Occipital lobe (tissue), 3 donors: ENCODE measurements around the gene GPR21. TPM values are rescaled to one million over a fixed set of nuclear protein-coding genes. Genes with fewer than 3 reads are reported as not detected.

Experiments used
- DNase-seq: peaks from one replicate; lab custom pipeline; 2025; lab: John Stamatoyannopoulos, UW
- small RNA-seq: library from RNA; depleted of rRNA; stranded (forward); fragments of <200 nt; gene quantifications from one replicate; pipeline ENCODE3, GENCODE V24; 2014
- total RNA-seq: library from RNA; depleted of rRNA; stranded (reverse); fragments of >200 nt; gene quantifications from one replicate; pipeline ENCODE4 v1.2.3, GENCODE V29; 2014

GPR21 gene
- total RNA-seq, 1 donor from 2014 or later = 13.3 TPM

DNA sequence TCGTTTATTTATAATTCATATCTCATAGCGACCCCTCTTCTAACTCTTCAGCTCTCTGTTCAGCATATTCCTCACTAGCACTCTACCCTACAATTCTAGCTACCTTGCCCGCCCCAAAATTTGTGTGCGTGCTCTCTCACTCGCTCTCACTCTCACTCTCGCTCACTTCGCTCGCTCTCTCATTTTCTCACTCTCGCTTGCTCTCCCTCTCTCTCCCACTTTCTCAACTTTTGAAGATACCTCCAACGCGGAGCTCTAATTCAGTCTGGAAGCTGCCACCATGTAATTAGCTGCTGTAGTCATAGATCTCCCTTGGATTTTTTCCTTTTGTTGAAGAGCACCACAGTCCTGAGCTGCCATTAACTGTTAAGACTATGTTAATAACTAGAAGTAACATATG, 30.4 kb downstream of the GPR21 start:
- peak; percentile 32 for DNase-seq

DNA sequence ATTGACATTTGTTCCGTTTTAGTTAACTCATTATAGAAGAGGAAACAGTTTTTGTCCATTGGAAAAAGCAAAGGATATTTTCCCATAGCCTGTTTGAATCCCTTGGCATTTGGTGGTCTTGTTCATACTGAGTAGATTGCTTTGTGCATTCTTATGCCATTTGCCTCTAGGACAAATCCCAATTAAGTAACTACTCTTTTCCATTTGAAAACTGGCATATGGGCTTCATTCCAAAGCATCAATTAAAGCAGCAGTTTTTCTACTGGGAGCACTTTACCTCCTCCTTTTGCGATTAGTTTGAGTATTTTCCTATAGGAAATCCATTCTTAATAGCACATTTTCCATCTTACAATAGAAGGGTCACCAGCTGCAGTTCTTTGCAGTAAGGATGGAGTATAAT, 31.2 kb downstream of the GPR21 start:
- no peak for DNase-seq

DNA sequence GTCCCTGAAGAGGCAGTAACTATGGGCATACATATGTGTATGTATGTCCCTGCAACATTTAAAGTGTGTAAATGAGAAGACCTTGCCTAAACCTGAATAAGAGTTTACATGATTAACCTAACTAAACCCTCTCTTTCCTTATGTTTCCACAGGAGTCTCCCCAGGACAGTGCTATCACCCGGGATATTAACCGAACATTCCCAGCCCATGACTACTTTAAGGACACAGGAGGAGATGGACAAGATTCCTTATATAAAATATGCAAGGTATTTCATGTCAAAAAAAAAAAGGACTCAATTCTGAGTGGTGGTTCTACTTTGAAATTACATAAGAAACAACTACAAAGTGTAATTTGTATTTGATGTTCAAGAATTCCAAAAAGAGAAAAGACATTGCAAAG, 31.7 kb downstream of the GPR21 start:
- DNase-seq = no peak

DNA sequence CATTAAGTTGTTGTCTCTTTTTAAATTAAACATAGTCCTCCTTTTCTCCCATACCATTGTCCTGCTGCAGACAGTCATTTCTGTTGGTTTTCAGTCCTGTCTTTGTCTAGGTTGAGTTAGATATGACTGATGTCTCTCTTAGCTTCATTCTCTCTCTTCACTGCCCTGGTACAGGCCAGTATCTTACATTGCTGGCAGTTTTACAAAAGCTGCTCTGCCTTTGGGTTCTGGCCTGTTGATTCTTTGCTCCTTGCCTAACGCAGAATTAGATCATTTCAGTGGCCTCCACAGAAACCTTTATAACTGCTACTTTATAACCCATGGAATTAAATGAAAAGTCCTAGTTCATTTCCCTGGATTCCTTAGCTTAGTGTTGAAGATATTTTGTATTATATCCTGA, 33.7 kb downstream of the GPR21 start:
- DNase-seq = no peak

DNA sequence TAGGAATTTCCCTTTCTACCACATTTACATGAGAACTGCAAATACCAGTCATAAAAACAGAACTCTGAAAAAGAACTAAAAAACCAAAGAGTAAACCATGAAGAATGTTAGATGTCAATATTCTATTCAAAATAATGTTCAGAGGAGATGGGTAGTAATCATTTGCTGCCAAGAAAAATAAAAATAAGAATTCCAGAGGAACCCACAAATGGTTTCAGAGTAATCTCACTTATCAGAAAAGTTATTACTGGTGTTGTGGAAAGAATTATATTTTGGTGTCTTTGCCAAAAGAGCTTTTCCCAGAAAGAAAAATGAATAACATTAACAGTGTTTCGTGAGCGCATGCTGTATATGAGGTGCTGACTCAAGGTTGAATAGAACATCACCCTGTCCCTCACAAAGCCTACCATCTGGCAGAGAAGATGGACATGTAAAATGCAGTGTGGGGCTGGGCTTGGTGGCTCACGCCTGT, 35.6 kb downstream of the GPR21 start:
- DNase-seq = no peak

DNA sequence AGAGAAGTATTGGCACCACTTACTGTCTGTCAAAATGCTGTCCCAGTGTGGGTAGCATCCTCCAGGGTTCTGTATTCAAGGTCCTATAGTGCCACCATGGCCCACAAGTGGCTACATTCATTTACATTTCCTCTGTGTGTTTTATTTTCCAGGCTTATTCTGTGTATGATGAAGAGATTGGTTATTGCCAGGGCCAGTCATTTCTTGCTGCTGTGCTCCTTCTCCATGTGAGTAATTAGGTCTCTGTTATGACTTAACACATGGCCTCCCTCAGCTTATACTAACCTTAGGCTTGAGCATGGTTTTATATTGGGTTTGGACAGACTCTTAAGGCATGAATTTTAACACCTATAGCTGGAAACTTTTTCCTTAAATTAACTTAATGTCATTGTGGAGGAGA, 36.7 kb downstream of the GPR21 start:
- DNase-seq = no peak

DNA sequence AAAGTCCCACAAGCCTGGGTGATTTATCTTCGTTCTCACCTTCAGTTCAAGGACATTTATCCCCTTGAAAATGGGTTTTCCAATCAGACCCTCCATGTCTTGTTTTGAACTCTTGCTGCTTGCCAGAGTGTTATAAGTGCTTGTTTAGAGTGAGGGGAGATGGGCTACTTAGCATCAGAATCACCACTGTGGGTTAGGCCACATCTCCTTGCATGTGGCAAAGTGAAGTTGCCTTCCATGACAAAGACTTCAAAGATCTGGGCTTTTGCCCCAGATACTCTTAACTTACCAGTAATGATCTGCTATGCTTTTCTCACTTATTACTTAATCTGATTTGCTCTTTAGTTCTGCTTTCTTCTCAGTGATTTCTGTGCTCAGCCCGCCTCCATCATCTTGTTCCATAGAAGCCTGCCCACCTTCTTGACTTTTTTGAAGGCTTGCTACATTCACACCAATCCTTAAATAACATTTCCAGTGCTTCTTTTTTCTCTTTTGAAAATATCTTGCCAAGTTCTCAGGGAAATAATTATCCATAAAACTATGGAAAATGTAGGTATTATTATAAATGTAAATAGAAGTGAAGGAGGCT, 39.0 kb downstream of the GPR21 start:
- no peak for DNase-seq

DNA sequence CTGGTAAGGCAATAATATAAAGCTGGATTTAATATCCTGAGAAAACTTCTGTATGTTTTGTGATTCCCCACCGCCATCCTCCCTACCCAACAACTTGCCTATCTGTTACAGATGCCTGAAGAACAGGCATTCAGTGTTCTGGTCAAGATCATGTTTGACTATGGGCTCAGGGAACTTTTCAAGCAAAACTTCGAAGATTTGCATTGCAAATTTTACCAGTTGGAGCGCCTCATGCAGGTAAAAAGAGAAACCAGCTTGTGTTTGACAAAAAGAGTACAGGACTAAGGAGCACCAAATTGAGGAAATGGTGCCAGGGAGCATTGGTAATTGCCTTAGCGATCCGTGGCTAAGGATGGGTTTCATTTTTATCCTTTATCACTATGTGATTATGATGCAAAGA, 40.0 kb downstream of the GPR21 start:
- no peak for DNase-seq

DNA sequence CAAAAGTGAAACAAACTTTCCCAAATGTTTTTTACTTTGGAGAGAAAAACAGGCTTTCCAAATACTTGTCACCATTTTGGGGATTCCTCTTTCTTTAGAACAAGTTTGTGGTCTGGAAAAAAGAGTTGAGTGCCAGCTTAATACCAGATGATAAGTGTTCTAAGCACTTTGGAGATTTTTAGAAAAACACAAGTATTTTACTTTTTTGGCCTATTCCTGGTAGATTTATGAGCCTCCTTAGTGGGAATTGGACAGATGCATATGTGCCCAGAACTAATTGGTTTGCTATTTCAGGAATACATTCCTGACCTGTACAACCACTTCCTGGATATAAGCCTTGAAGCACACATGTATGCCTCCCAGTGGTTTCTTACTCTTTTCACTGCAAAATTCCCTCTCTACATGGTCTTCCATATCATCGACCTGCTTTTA, 40.5 kb downstream of the GPR21 start:
- no peak for DNase-seq

DNA sequence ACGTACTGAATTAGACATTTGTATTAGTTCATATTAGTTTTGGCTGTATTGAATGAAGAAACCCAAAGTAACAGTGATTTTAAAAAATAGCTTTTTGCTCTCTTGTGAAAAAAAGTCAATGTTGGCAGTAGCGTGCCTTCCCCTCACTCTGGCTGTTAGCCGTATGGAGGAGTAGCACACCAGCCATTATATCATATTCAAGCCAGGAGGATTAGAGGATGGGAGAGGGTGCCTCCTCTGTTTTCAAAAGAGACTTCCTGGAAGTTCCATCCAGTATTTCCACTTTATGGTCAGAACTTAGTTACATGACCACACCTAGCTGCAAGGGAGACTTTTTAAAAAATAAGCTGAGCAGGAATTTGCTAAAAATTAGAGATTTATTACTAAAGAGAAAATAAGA, 41.2 kb downstream of the GPR21 start:
- no peak for DNase-seq

DNA sequence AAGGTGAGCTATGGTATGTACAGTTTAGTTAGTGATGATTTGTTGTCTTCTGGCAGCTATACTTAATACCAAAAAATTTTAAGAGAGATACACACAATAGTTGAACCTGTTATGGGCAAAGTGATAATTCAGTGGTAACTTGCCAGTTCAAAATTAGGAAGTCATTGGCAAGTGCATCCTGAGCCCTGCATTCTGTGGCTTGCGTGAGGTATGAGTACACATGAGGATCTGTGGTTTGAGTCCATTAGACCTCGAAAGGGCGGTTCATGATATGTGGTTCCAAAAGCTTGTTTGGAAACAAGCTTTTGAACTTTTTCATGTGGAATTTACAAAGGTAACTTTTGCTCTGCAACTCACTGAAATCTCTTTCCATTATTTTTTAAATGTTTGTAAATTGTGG, 47.0 kb downstream of the GPR21 start:
- no peak for DNase-seq

DNA sequence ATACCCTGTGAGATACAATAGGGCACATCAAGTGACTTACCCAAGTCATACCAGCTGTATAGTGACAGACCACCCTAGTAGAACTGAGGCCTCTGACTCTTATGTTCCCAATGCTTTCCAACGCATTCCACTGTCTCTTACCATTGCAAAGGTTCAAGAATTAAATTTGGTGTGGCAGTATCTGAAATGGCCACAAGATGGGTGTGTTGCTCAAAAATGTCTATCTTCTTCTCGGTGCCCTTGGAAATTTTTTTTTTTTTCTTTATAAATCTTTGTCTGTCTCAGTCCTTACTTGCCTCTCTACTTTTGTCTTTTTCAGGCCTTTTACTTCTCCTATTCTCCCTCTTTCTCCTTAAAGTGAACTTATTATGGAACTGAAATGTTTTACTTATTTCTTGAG, 48.4 kb downstream of the GPR21 start:
- no peak for DNase-seq

DNA sequence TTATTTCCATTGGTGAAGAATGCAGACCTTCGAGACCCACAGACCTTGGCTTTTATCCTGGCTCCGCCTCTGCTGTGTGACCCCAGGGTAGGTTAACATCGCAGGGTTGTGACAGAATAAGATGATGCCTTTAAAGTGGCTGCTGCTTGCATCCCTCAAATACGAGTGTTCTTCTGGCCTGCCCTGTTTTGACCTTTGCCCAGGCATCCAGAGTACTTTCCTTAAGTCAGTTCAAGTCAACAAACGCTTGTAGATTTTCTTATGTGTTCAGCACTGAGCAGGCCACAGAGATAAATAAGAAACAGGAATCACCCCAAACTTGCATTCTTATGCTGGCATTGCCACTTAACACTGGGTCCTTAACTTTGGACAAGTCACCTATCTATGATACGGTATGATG, 50.2 kb downstream of the GPR21 start:
- DNase-seq = no peak

DNA sequence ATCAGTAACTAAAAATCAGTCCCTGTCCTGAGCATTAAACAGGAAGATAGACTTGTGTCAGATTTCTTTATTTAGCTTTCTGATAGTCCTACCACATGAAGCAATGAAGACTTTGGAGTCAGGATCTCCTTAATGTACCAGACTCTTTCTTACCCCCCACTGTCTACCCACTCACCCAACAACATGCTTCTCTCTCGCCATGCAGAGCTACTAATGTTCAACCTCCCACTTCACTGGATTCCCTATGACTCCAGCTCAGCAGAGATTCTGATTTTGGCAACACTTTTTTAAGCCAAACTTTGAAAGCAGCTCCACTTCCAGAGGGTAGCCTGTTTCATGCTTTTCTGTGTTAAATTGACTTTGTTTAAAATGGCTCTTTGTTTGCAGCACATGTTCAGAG, 50.8 kb downstream of the GPR21 start:
- DNase-seq = no peak

Small RNAs within 50 kb of the gene (small RNA-seq; reads per million reads assigned to genes)
- gene GPR21 = not detected

Other genes with a start within 250 kb of the GPR21 start
- gene OR5C1, start 244.7 kb upstream of the GPR21 start, total RNA-seq = not detected
- not detected for gene OR1K1, start 233.5 kb upstream of the GPR21 start, total RNA-seq
- 72.2 TPM for gene PDCL, start 205.1 kb upstream of the GPR21 start, total RNA-seq
- gene RC3H2, start 128.3 kb upstream of the GPR21 start, total RNA-seq = 125 TPM
- gene ZBTB6, start 120.3 kb upstream of the GPR21 start, total RNA-seq = 88.0 TPM
- gene ZBTB26, start 102.2 kb upstream of the GPR21 start, total RNA-seq = 10.6 TPM
- 115 TPM for gene RABGAP1, start 92.6 kb upstream of the GPR21 start, total RNA-seq
- gene STRBP, start 234.9 kb downstream of the GPR21 start, total RNA-seq = 97.5 TPM